Measurements from ENCODE around the gene PPP2R5B. TPM values are rescaled to one million over a fixed set of nuclear protein-coding genes. Genes with fewer than 3 reads are reported as not detected.

PPP2R5B gene
- total and polyA plus RNA-seq, 9 of the 15 experiments (the other 6 are each of a cell fraction or from before 2014, with no cell fraction given) = 0.10 to 7.8 (median 3.3) TPM

DNA sequence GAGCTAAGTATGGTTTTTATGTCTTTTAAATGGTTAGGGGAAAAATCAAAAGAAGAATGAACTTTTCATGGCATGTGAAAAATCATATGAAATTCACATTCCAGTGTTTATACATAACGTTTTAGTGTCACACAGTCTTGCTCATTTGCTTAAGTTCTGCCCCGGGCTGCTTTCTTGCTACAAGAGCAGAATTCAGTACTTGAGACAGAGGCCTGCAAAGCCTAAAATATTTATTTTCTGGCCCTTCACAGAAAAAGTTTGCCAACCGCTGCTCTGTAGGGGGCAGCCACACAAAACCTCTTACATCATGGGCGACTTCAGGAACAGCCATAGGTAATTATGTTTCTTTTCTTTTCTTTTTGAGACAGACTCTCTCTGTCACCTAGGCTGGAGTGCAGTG is 6.5 kb upstream of the PPP2R5B start (continued):
- TF ChIP-seq GABPA (tag; conservative IDR thresholded peaks at IDR 0.05; ENCODE audit: low read depth) (no peak), NFRKB (IDR thresholded peaks at IDR 0.05; ENCODE audit: low read depth) (0 out of 2 replicates have a peak, but pooled peaks have one; percentile 59)

DNA sequence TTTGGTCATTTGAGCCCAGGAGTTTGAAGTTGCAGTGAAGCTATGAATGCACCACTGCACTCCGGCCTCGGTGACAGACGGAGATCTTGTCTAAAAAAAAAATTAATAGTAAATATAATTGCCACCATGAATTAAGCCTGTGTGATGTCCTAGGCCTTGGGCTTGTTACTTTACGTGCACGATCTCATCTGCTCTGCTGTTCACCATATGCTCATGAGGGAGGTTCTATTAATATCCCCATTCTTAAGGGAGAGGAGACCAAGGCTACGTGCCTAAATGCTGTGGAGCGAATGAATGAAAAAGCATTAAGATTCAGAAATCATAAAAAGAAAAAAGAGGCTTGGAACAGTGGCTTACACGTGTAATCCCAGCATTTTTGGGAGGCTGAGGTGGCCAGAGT is 4.9 kb upstream of the PPP2R5B start:
- no peak overlapping the region for H3K4me2 ChIP-seq (ENCODE audit: insufficient read depth, low read length)
- no peak for TF ChIP-seq SRSF9 (IDR thresholded peaks at IDR 0.05; ENCODE audit: borderline replicate concordance, low read depth, low read length)
- TF ChIP-seq, protein P1, sequence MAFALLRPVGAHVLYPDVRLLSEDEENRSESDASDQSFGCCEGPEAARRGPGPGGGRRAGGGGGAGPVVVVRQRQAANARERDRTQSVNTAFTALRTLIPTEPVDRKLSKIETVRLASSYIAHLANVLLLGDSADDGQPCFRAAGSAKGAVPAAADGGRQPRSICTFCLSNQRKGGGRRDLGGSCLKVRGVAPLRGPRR (CRISPR knock-in tag; IDR thresholded peaks at IDR 0.05) = no peak
- no peak for TF ChIP-seq ZNF3 (CRISPR knock-in tag; IDR thresholded peaks at IDR 0.05)
- TF ChIP-seq SP1 (CRISPR knock-in tag; IDR thresholded peaks at IDR 0.05) = no peak
- TF ChIP-seq, protein P2, sequence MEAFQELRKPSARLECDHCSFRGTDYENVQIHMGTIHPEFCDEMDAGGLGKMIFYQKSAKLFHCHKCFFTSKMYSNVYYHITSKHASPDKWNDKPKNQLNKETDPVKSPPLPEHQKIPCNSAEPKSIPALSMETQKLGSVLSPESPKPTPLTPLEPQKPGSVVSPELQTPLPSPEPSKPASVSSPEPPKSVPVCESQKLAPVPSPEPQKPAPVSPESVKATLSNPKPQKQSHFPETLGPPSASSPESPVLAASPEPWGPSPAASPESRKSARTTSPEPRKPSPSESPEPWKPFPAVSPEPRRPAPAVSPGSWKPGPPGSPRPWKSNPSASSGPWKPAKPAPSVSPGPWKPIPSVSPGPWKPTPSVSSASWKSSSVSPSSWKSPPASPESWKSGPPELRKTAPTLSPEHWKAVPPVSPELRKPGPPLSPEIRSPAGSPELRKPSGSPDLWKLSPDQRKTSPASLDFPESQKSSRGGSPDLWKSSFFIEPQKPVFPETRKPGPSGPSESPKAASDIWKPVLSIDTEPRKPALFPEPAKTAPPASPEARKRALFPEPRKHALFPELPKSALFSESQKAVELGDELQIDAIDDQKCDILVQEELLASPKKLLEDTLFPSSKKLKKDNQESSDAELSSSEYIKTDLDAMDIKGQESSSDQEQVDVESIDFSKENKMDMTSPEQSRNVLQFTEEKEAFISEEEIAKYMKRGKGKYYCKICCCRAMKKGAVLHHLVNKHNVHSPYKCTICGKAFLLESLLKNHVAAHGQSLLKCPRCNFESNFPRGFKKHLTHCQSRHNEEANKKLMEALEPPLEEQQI (IDR thresholded peaks at IDR 0.05) = no peak
- TF ChIP-seq ZNF707 (CRISPR knock-in tag; conservative IDR thresholded peaks at IDR 0.05) = no peak
- TF ChIP-seq ZNF589 (CRISPR knock-in tag; IDR thresholded peaks at IDR 0.05; ENCODE audit: low read depth) = no peak
- TF ChIP-seq, protein P3, sequence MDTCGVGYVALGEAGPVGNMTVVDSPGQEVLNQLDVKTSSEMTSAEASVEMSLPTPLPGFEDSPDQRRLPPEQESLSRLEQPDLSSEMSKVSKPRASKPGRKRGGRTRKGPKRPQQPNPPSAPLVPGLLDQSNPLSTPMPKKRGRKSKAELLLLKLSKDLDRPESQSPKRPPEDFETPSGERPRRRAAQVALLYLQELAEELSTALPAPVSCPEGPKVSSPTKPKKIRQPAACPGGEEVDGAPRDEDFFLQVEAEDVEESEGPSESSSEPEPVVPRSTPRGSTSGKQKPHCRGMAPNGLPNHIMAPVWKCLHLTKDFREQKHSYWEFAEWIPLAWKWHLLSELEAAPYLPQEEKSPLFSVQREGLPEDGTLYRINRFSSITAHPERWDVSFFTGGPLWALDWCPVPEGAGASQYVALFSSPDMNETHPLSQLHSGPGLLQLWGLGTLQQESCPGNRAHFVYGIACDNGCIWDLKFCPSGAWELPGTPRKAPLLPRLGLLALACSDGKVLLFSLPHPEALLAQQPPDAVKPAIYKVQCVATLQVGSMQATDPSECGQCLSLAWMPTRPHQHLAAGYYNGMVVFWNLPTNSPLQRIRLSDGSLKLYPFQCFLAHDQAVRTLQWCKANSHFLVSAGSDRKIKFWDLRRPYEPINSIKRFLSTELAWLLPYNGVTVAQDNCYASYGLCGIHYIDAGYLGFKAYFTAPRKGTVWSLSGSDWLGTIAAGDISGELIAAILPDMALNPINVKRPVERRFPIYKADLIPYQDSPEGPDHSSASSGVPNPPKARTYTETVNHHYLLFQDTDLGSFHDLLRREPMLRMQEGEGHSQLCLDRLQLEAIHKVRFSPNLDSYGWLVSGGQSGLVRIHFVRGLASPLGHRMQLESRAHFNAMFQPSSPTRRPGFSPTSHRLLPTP (IDR thresholded peaks at IDR 0.05; ENCODE audit: borderline replicate concordance, extremely low read depth, insufficient read length) = no peak
- no peak for TF ChIP-seq RBM25 (IDR thresholded peaks at IDR 0.05; ENCODE audit: low read depth, low read length, severe bottlenecking)
- no peak for TF ChIP-seq ZNF217 (CRISPR knock-in tag; IDR thresholded peaks at IDR 0.05)
- TF ChIP-seq TAF9B (IDR thresholded peaks at IDR 0.05; ENCODE audit: partially characterized antibody) = no peak
- no peak for TF ChIP-seq CHD1 (IDR thresholded peaks at IDR 0.05; ENCODE audit: low read length)
- TF ChIP-seq ESRRB (CRISPR knock-in tag; IDR thresholded peaks at IDR 0.05; ENCODE audit: borderline replicate concordance) = no peak
- no peak for TF ChIP-seq RBM15 (IDR thresholded peaks at IDR 0.05; ENCODE audit: insufficient read depth, low read length)

More for the DNA sequence above, 4.9 kb upstream of the PPP2R5B start:
- in situ Hi-C loops (cut with MboI) (no loop called here), intact Hi-C loops (cut with micrococcal nuclease) (no loop called here)
- no peaks in the 10 kb centered on the region for H3K9me1 ChIP-seq (ENCODE audit: control insufficient read depth, insufficient read depth, low read length)
- no peak overlapping the region for H3K27ac ChIP-seq (ENCODE audit: extremely low read depth, low read depth, low read length)
- no peak overlapping the region for H3K4me3 ChIP-seq
- CTCF ChIA-PET (ENCODE audit: low intra/inter-chr PET ratio) = no interaction called here
- FAIRE-seq = no peak
- H3K9ac ChIP-seq (ENCODE audit: insufficient read depth in 1 of 2, low read depth in 2 of 2, low read length in 2 of 2) = no peak overlapping the region
- 79% methylated on average over 8 of the region's 8 CpGs for WGBS (ENCODE audit: insufficient coverage, low coverage, missing lambda C conversion rate)
- POLR2A ChIA-PET = no interaction called here
- no peak overlapping the region for H2AFZ ChIP-seq (ENCODE audit: low read depth, low read length)
- BruUV-seq (replicated peaks) = no TSS peak
- H3K9me3 ChIP-seq (replicated peaks; ENCODE audit: control insufficient read depth, insufficient read depth, low read depth, low read length) = no peaks in the 10 kb centered on the region
- no peaks in the 10 kb centered on the region; the same call in 2 of the 3 replicates for H3K36me3 ChIP-seq (ENCODE audit: control insufficient read depth, insufficient read depth, low read length)
- peaks cover 26% of the 10 kb centered on the region for H3K79me2 ChIP-seq (ENCODE audit: control insufficient read depth, insufficient read depth, low read length)
- no peaks in the 10 kb centered on the region for H3K27me3 ChIP-seq (ENCODE audit: control insufficient read depth in 2 of 2, insufficient read depth in 2 of 2, low read length in 2 of 2)
- ATAC-seq = no peak
- peaks cover 25 to 46% of the 10 kb centered on the region in 2 experiments; a peak in 4 of 5 replicates for H3K4me1 ChIP-seq (replicated peaks in 1 of 2; ENCODE audit: control insufficient read depth in 2 of 2, insufficient read depth in 2 of 2, low read length in 2 of 2)
- H4K20me1 ChIP-seq (replicated peaks; ENCODE audit: control insufficient read depth, insufficient read depth, low read length) = no peaks in the 10 kb centered on the region
- DNase-seq (ENCODE audit: extremely low read depth in 1 of 4, low spot score in 3 of 4) = no peak
